ENCODE measurements around the gene LSS.

DNA sequence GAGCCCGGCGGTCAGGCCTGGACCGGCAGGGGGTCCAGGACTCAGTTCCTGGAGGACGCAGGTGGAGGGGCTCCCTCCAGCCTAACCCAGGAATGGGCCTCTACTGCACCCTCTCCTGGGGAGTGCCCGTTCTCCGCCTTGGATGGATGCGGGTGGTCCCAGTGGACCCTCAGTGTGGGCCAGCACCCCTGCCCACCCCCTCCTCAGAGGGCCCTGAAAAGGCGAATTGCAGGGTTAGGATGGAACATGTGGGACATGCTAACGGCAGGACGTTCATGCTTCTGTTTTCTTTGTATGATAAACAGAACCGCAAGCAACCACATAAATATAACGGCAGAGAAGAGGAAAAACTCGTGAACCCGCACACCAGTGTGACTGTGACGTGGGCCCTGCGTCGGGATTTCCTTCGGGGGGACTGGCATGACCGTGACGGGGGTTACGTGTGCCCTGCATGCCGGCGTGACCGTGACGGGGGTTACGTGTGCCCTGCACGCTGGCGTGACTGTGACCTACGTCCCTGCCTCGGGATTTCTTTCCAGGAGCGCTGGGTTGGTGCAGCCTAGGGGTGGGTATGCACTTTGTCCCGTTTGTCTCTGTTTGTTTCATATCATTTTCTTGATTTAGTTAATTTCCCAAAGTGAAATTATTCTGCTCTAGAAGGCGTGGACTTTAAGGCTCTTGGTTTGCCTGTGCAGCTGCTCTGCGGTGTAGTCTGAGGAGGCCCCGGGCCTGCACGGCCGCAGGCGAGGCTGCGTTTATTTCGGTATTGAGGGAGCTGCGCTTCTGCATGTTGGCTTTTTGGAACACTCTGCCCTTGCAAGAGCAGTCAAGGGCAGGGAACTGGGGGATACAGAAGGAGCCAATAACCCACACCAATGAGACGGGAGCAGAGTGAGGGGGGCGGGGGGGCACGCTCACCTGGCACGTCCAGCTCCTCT is 76.3 kb downstream of the LSS start:
- TF ChIP-seq CTCF (optimal IDR thresholded peaks at IDR 0.05 in 1 of 3, IDR thresholded peaks at IDR 0.05 in 1 of 3, conservative IDR thresholded peaks at IDR 0.05 in 1 of 3; ENCODE audit: extremely low read depth in 1 of 3, insufficient read depth in 2 of 3, low read length in 3 of 3) (no peak), EZH2 (IDR thresholded peaks at IDR 0.05; ENCODE audit: low read length) (no peak)
